Fibroblast of gingiva (primary cell): Measurements from ENCODE around the gene HAND2.

Experiments used
- DNase-seq: peaks from one replicate; pipeline ENCODE4 v3.0.0-alpha.2; 2011; ENCODE audit warnings: low read depth

Gene HAND2

DNA sequence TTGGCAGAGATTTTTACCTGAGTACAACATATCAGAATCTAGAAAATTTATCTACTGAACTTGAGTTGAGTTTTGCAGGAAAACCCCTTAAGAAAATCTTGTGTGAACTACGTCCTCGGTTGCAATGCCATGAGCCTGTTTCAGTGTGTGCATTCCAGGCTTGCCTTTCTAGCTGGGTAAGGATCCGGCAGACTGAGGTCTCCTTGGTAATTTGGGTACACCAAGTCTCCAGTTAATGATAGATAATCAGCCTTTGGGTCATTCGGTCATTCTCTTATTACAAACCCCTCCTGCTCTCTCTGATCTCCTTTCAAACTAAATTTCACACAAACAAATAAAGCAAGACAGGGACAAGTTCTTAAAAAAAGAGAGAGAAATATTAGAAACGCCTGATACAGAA is 5.9 kb upstream of the HAND2 start:
- DNase-seq, result no peak

DNA sequence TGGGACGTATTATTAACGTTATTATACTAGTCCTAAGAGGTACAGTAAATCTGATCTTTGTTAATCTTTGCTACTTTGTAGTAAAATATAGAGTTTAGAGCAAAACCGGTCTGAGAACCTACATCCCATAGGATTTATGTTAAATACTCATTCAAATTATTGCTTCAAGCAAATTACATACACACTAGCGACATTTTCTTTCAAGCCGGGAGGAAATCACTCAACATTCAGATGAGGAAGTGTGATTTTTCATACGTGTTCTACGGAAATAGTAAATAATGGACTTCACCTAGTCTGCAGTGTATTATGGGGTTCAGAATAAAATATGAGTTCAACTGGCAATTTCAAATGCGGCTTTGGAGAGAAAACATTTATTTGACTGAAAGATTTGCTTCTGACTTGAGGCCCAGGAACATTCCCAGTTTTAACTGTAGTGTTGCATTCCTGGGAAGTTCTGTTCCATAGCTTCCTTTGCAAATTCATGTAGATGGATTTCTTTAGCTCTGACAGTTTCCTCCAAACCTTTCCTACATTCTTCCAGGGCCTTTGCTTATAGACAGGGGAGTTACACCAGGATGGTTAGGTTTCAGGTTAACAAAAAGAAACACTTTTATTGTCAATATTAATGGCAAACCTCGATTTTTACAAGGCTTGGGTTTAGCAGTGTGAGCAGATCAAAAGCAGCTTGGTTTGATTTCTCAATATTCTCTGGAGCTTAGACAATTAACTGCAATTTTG is 5.3 kb upstream of the HAND2 start:
- no peak for DNase-seq

DNA sequence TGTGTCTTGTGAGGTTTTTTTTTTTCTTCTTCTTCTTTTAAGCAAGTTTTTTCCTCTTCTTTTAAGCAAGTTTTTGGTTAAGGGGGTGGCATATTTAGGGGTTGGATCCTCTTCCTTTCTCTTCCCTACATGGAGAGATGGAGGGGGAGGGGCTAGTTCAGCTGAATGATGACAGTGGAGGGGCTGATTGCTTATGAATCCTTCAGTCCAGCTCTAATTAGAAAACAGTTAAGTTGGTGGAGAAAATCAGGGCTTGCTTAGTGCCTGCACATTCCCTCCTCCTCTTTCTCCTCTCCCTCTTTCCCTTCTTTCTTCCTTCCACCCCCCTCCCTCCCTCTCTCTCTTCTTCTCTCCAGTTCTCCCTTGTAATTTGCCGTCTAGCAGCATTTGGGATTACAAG is 4.4 kb upstream of the HAND2 start:
- no peak for DNase-seq

DNA sequence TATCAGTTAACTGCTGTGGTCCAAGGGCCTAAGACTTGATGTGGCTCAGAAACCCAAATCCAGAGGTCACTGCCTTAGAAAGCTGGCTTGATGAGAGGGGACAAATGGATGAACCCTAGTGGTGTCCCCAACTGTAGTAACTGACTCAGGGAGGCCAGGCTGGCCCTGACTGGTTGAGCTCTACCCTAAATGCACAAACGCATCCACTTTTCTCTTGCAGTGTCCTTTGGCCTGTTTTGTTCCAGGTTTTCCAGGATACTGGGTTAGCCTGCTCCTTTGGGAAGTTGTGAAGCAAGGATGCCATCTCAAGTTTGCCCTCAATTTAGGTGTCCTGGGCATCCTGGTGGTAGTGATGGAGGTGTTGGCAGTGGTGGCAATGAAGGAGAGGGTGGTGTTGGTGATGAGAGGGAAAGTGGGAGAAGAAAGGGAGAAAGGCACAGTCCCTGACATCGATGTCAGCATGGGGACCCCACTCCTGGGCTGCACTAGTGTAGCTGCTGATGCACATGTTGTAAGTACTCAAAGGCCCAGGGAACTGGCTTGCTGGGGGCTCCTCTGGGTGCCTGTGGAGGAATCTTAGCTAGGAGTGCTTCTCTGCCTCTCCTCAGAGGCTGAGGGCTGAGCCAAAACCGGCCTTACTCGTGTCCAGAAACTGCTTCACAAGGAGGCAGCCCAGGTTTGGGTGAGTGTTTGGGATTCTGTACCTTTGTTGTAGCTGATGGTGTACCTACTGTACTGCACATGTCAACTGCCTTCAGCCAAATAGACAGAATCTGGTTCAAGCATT is 2.9 kb upstream of the HAND2 start:
- DNase-seq, result no peak

DNA sequence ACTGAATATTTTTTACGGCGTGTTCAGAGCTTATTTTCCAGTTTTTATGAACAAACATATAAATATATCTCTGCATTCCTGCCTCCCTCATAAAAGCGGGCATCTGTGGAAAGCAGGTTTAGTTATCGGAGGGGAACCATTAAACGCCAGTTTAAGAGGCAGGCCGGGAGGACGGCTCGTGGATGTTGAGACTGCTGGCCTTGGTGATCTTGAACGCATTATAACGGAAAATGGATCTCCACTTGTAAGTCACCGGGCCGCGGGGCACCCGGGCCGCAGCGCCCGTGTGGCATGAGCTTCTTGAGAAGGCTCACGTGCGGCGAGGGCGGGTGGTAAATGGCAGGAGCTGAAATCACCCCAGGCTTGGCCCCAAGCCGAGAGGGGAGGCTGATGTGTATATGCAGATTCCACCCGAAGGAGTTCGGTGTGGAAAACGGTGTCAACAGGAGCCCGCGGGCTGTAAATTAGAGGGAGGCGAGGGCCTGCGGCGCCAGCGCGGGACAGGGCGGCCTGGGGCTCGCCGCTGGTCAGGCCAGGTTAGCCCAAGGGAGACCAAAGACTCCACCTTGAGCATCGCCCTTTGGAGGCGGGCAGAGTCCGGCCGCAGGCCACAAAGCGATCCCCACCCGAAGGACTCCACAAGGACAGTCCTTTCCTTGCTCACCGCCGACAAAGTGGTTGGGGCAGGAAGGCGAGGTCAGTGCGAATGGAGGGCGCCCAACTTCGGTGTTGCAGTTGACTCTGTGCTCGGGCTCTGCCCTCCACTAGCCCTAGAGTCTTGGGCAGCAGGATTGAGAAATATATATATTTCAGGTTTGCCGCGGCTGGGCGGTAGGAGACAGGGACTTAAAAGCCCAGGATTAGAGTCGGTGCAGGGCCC is 1.3 kb upstream of the HAND2 start:
- no peak for DNase-seq

DNA sequence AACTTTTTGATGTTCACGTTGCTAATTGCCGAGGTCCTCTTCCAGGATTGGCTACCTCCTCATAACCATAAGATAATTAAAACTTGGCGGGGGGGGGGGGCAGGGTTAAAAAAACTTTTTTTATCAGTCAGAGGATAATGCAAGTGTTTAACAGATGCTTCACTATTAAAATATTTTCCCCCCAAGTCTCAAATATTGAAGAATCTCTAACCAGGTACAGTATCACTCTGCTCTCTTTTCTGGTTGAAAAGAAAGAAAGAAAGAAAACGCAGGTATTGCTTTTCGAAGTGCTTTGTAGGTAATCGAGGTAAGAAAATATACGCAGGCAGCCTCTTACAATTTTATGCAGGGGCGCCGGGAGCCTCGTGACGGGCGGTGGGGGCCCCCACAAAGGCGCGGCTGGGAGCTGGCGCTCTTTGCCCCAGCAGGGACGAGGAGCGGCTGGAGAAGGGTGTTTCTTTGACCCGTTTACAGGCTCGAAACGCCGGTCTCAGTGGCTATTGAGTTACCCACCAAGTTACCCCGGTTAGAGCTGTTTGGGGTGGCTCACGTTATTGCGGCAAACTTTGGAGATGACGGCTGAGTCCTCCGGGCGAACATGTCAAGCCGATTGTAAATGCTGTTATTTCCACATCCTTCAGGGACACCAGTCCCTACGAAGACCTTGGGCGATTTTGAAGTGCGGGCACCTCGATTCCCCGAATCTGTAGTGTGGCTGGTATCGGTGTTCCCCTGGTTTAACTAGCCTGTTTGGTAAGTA is 477 bp upstream of the HAND2 start:
- no peak for DNase-seq

DNA sequence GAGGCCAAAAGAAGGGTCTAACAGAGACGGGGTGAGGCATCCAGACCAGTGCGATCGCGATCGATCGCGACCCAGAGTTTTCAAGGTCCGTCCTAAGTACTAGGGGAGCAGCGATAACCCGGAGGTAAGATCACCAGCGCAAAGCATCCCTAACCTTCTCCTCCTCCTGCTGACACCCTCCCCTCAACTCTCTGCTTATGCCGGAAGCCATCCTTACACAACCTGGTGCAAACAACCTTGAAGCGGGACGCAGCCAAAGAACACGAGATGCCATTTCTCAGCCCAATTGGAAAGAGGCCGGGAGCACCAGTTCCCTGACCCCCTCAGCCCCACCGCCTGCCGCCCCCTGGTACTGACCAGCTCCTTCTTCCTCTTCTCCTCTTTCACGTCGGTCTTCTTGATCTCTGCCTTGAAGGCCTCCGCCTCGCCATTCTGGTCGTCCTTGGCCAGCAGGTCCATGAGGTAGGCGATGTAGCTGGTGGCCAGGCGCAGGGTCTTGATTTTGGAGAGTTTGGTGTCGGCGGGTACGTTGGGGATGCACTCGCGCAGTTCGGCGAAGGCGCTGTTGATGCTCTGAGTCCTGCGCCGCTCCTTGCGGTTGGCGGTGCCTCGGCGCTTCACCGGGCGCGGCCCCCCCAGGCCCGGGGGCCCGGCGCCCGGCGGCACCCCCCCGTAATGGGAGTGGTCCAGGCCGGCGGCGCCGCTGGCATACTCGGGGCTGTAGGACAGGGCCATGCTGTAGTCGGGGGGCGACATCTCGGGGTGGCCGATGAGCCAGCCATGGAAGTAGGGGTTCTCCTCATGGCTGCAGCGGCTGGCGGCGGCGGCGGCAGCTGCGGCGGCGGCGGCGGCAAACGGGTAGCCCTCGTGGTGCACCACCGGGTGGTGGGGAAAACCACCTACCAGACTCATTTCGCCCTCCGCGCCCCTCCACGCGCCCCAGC is 1.4 kb downstream of the HAND2 start:
- no peak for DNase-seq

DNA sequence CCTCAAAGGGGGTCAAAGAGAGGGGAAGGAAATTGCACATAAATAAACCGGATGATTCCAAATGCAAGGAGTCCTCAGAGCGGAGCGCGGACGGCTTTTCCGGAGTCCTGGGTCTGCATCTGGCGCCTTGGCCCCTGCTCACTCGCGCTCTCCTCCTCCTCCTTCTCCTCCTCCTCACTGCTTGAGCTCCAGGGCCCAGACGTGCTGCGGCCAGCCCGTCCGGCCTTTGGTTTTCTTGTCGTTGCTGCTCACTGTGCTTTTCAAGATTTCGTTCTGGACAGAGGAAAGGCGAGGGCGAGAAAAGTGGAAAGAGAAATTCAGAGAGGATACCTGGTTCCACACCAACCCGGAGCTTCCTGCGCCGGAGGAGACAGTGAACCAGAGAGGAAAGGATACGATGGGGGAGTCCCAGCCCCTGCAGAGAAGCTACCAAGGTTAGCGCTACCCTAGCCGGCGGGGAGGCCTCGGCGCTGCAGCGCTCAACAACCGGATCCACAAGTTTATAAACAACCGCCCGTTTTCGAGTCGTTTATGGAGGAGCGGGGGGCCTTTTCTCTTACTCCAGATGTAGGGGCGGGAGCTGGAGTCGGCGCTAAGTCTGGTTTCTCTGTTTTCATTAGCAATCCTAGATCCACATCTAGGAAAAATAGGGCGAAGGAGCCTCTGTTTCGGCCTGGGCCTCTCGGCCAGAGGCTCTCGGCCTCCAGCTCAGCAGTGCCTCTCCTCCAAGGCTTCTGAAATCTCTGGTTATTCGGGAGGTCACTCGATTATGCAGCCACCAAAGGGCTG is 2.7 kb downstream of the HAND2 start:
- no peak for DNase-seq

DNA sequence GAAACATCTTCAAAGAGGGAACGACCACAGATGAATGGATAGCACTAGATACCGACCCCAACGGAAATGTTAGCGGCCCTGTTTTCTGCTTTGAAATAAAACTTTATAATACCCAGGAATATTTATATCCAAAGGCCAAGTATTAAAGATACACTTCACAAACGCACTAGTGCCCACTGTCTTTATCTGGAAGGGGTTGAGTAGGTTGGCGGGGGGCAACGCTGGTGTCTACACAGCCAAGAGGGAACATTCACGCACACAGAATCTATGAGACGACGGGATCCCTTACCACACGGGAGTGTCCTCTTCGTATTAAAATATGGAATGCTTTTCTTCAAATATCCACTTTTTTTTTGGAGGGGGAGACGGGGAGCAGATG is 3.3 kb downstream of the HAND2 start:
- no peak for DNase-seq

DNA sequence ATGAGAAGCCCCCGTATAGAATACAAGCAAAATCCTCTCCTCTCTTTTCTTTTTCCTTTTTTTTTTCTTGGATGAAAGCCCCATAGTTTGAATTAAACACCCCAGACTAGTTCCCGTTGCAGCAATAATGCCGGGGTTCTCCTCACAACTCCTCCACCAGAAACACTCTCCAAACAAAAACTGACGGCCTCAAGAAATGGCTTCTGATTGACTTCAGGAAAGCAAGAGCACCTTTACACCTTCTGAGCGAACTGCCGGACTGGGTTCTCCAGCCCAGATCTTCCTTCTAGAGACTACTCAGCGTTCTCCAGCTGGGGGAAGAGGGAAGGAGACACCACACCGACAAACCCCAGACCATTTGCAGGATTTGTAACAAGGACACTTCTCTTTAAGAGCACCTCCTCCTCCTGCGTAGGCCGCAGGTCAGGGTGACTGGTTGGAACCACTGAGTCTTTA is 4.0 kb downstream of the HAND2 start:
- no peak for DNase-seq

DNA sequence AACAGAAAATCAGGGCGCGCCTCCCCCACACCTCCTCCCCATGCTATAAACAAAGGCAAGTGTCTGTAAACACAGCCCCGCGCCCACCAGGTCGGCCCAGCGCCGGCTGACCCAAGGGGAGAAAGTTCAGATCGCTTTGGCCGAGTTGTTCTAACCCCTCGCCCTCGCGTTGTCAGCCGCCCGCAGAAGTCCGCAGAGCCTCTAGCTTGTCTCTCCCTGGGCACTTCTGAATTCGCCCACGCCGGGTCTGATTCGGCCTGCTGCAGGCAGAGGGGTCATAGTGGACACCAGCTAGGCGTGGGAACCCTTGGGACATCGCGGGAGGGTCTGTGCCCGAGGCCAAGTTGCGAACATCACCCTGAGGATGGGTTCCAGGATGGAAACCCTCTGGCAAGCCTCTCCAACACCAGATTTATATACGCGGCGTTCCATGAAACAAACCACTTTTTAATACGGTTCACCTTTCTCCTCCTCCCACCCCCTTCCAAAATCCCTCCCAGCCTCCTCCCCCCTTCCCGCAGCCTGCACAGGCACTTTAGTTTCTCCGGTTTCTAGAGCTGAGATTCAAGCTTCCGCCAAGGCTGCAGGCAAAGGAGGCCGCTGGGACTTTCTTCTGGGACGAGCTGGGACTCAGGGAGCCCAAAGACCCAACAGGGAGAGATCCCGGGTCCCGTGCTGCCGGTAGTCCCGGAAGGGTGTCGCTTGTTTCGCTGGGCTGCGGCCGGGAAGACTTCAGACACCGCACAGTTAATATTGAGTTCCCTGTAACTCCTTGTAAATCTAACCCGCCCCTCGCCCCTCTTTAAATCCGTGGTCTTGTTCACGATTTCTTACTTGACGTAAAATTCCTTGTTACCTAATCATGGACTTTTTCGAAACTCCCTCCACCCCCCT is 4.7 kb downstream of the HAND2 start:
- no peak for DNase-seq

DNA sequence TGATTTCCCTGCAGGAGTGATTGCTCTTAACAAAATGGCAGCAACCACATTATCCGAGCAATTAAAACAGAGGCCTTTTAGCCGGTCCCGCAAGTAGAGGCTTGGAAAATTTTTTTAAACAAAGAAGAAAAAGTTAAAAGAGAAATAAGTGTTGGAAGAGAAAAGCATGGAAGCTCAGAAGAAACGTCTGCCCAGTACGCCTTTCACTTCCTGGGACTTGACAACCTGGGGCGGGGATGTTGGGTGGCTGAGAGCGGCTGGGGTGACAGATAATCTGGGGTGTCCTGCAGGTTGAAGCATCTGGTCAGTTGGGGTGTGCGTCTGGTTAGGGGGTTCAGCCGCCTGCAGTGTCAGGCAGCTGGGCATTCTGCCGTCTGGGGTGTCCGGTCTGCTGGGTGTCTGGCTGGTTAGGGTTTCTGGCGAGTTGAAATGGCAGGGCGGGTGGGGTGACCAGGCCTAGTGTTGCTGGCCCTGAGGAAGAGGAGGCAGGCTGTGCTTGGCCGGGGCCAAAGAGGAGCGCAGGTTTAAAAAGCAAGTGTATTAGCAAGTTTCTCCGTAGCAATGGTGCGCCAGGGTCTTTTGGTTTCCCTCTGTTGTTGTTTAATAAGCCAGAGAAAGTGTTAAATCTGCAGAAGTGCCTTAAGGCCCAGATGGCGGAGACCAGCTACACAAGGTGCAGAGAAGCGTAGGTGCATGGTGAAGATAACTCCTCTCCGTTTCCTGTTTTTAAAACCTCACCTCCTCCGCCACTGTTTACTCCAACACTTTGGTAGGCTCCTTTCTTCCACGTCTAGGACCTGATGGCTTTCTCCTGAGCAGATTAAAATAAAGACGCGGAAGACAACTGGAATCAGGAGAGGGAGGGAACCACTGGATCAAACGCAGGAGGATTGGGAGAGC is 5.6 kb downstream of the HAND2 start:
- DNase-seq, result no peak

DNA sequence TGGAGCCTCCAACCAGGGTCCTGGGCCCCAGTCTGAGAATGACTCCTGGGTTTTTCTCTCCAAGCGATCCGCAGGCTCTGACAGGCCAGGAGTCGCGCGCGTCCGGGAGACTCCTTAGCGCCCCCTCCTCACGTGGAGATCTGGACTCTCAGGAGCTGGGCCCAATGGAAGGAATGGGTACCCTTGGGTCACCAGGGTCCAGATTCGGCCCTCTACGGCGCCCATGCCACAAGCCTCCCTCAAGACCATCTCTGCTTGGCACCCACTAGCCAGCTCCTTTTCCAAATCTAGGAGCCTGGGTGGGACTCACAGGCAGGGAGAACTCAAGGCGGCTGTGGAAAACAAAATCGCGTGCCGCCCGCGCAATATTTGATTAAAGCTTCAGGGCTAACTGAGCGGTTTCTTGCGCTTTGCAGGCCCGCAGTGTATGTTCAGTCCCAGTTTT is 7.1 kb downstream of the HAND2 start:
- DNase-seq, result no peak

DNA sequence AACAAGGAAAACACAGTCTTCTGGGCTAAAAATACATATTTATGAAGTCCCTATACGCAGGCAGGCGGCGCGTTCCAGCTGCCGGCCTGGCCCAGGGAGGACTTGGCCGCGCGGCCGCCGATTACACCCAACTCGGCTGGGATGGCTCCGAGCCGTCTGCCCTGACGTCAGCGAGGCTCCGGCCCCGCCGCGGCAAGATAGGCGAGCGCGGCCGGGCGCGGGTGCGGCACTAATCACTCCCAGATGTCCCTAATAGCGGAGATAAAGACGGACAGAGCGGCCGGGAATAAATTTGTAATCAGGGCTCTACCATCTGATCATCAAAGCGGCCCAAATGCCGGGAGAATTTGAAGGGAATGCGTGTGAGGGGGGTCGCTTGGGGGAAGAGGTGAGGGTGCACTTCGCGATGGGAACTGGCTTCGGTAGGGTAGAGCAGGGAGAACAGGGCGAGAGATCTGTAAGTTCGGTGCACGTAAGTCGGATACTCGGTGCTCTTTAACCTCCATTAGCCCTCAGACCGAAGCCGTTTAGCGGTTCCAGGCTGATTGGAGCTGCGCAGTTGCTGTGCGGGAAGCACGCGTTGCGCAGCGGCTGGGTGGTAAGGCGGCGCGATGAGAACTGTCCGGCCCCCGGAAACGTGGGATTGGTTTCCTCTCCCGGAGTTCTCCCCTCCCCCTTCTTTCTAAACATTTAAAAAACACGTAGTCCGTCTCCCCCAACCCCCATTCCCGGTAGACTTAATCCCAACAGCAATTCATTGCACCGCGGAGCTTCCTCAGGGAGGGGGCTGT is 7.7 kb downstream of the HAND2 start:
- DNase-seq, result peak; percentile 86

DNA sequence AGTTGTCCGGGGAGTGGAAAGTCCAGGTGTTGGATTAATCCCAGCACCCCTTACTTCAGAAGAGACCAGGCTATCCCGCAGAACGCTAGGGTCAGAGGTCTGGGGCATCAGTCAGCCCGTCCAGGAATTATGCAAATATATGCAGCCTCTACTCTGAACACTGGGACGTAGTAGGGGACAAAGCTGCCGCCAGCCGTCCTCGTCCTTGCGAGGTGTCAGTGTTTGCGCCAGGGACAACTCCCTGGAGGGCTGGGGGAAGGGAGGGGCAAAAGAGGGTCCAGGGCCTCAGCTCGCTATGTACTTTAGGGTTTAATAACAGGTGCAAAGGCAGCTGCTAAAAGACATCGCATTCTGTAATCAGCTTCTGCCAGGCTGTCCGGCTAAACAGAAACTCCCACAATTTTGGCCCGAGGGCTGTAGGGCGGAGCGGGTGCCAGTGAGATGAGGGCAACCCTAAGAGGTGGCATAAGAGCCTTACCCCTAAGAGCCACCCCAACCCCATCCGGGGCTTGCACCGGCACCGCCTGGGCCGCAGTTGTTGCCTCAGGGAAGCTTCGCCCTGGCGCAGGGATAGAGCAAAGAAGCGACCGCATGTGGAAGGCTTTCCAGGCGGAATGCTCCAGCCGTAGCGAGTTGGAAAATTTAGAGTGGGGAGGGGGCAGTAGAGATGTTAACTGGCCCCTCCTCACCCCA is 8.4 kb downstream of the HAND2 start:
- no peak for DNase-seq

DNA sequence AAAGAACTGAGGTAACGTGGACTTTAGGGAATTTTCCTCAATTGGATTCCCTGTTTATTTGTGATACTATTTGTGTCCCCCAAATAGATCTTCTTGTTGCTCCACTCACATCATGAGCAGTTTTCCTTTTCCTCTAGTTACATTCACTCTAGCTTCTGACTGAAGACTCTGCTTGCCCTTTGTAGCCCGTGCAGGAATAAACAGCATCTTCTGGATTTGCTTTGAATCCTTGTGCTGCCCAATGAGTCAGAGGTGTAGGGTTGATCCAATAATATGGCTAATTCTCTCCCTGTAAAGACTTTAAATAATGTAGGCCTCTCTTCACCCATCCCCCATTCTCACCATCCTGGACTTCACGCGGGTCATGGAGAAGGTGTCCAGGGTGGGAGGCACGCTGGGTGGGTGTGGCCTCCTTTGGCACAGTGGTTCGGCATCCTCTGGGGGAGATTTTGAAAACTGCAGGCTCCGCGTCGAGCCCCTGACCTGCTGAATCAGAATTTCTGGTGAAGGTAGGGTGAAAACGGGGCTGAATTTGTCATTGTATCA is 9.0 kb downstream of the HAND2 start:
- no peak for DNase-seq
